HG03280 (cell line): Measurements from ENCODE around the gene ACOXL.

Experiments
- ATAC-seq: cut with Tn5 transposase; IDR thresholded peaks from one replicate; pipeline ENCODE4 v1.9.1; 2021; ENCODE audit warnings: mild to moderate bottlenecking, moderate library complexity; ENCODE audit not compliant: unreplicated experiment

ACOXL gene

DNA sequence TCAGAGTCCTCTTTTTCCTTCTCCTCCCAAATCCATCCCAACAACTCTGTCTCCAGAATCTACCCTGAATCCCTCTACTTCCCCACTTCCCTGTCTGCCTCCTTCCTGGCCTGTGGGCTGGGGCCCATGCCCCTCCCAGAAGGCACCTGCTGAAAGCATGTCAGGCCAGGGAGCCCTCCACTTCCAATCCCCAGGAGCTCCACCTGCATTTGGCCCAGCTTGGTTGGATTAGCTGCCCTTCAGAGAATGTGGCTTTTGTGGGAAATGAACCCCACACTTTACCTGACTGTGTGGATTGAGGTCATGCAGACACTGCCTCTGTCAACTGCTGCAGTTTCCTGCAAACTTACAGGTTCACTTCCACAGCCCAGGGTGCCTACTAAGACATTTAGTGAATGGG is 58.5 kb downstream of the ACOXL start:
- no peak for ATAC-seq

DNA sequence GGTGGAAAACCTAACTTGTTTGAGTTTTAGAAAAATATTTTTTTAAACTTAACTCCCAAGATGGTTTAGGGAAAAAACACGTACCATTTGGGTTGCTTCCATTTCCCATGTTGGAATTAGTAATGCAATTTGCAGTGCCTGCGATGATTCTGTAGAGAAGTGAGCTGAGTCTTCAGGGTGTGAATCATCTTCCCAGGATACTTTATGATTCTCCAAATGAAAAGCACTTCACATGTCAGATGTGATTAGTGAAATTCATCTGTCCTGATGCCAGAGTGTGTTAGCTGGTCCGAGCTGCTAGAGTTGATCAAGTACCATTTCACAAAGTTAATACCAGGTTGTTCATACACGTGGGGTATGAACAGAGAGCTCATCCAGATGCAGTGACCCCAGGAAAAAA is 59.1 kb downstream of the ACOXL start:
- no peak for ATAC-seq

DNA sequence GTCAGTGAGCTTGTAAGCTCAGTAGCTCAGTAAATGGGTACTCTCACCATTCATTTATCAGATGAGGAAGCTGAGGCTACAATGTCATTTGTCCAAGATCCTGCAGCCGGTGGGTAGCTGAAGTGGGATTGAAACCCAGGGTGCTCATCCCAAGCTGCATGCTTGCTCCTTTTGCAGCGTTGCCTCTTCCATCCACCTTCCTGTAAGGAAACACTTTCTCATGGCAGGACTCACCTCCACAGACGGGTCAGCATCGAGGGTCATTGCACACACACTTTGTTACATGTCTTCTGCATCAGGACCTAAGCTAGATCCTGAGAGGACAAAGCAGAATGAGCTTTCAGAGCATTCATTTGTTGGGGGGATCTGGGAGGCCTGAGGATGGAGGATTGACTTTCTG is 60.7 kb downstream of the ACOXL start:
- no peak for ATAC-seq

DNA sequence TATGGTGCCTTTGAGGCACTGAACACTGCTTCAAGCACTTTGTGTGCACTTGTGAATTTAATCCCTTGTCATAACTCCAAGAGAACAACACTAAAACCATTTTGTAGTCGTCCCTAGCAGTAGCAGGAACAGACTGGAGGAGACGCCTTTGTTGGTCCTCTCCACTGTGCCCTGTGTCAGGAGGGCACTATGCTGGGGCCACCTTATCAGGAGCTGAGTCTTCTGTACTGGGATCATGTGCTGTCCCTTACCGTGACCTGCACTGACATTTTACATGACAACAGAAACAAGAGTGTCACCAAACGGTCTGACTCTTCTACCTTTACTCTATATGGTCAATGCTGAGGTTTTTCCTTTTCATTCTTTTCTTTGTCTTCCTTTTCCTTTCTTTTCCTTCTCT is 62.0 kb downstream of the ACOXL start:
- ATAC-seq: no peak

DNA sequence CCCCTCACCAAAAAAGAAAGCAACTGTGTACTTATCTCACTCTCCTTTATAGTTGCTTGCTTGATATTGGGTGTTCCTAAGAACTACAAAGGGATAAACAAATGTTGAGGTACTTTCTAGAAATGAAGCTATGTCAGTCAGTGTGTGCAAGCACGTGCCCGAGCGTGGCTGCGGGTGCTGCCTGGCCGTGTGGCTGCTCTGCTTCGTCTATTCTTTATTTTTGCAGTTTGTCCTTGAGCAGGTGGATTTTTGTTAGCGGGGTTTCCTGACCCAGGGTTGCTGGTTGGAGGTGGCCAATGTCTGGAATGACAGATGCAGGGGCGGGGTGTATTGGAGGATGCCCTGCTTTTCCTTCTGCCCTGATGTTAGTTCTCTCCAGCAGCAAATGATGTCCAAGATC is 62.6 kb downstream of the ACOXL start:
- no peak for ATAC-seq

DNA sequence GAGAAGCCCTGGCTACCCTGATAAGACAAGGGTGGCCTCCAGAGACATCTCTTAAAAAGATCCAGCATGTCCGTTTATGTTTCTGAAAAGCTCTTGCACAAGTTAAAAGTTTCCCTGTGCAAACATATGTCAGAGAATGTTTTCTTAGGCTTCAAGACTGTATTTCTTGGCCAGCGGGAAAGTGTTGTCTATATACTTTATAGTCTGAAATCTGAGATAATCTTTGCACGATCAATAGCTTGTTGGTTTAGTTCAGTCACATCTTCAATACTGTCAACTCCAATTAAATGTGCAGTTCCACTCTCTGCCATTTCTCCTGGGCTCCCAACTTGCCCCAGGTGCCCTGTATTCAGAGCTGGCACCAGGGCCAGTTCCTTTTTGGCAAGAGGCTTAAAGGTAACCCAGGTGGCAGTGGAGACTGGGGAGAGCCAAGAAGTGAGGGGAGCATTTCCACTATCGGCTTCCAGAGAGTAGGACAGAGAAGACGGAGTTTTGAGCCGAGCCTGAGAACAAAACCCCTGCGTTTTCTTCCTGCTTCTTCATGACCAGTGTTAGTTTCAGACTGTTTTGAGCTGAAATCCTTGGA is 64.4 kb downstream of the ACOXL start:
- no peak for ATAC-seq

DNA sequence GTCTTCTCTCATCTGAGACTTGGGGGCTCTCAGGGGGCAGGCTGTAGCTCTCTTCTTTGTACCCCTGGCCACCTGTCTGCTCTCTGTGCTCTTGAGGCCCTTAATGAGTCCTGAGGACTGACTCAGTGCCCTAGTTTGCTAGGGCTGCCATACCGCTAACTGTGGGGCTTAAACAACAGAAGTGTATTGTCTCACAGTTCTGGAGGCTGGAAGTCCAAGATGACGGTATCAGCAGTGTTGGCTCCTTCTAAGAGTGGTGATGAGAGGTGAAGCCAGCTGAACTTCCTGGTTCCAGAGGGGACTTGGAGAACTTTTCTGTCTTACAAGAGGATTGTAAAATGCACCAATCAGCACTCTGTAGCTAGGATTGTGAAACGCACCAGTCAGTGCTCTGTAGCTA is 67.0 kb downstream of the ACOXL start:
- ATAC-seq: no peak

DNA sequence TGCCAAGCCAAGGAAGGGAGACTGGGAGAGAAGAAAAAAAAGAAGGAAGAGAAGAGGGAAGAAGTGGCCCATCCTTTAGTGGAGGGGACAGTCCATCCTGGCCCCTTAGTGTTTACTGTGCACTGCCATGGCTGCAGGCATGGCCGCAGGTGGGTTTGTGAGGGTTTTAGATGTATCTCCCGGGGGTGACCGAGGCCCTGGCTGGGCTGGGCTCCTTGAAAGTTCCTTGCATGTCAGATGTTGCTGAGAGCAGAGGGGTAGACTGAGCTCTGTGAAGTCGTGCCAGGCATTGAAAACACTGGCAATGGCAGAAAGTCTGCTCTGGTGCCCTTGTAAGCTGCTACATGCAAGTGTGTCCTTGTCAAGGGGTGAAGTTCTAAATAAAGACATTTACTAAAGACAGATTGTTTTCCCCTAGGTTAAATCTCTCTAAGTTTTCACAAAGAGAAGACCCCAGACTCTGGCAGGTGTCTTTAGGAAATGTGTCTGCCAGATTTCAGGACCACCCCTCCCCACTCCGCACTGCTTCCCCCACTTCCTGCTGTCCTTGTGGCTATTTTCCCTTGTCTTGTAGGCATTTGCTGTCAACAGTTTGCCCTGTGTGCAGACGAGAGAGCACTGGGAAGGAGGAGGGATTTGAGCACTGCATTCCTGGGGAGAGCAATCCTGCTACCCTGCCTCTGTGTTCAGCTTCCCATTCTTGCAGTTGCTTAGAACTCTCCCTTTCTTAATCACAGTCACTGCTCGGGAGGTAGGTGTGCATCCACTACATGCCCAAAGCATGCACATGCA is 68.4 kb downstream of the ACOXL start:
- ATAC-seq: no peak

DNA sequence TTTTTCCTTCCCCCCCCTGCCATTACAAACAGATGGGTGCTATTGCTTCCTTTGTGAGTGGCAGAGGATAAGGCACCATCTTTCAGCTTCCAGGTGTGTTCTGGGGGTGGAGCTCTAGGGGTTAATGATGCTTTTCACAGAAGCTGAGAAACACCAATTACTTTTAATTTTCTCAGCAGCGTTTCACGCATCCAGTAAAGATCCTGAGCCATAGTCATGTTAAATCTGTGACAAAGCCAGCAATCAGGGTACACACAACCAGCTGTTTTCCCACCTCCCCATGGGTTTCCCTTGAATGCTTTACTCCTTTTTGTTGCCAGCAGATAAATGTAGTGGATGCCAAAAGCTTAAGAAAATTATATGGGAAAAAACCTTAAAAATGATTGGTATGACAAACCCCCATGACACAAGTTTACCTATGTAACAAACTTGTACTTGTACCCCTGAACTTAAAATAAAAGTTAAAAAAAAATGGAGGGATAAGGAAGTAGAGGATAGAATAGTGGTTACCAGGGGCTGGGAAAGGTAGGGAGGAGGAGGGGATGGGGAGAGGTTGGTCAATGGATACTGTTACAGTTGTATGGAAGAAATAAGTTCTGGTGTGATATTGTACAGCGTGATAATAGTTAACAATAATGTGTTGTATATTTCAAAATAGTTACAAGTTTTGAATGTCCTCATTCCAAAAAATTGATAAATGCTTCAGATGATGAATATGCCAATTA is 70.0 kb downstream of the ACOXL start:
- no peak for ATAC-seq

DNA sequence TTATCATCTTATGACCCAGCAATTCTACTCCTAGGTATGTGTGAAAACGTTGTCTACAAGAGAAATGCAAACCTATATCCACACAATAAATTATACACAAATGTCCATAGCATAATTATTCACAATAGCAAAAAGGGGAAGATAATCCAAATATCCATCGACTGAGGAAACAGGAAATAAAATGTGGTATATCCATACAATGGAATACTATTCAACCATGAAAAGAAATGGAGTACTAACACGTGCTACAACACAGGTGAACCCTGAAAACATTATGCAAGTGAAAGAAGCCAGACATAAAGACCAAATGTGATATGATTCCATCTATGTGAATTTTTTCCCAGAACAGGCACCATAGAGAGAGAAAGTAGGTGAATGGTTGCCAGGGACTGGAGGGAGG is 72.1 kb downstream of the ACOXL start:
- no peak for ATAC-seq

DNA sequence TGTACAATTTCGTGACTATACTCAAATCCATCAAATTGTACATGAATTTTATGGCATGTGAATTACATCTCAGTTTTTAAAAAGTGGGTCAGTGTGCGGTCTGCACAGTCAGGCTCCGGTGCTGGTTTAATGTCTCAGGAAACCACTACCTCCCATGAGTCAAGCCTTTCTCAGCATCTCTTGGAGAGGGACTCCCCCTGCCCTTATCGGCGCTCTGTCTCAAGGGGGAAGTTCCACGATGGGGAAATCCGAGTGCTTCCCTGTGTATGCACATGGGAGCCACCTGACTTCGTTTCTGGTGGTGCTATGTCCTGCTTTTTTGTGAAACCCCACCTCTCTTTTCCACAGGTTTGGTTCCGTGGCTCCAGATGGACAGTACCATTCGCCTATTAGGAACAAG is 72.5 kb downstream of the ACOXL start:
- peak; percentile 57 for ATAC-seq

DNA sequence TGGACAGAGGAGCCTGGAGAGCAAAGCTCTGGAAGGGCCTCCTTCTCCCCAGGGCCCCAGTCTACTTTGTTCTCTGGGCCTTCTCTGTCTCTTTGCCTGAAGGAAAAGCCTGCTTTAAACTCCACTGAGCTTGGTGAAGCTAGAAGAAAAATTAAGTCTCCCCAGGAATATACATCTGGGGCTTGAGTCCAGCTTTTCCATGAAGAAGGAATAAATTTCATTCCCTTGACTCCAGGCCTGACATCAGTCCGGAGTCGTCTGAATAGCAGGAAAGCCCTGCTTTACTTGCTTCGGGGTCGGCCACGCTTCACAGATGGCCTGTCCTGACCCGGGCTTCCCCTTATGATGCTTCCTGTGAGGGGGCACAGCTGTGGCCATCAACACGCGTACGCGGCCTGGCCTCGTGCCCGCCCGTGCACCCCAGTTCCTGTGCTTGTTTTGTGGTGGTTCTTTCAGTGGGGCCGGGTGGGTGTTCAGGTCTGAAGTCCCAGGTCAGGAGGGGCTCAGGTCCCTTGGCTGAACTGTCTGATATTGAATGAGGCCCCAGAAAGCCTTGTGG is 73.6 kb downstream of the ACOXL start:
- ATAC-seq: no peak

DNA sequence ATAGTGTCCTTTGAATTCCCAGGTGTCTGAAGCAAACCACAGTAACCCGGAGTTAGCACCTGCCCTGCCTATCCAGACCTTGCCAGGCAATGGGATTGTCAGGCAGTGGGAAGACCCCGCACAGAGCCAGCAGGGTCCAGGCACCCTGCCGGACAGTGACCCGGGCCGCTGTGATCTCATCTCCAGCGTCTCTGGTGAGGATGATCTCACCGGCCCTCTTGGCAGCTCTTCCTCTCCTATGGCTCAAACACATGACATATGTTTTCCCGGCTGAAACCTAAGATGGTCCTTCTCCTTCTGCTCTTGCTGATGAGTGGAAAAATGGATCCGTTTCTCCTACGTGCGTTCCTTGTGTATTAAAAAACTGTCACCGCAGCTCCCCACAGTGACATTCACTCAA is 75.1 kb downstream of the ACOXL start:
- ATAC-seq: no peak

DNA sequence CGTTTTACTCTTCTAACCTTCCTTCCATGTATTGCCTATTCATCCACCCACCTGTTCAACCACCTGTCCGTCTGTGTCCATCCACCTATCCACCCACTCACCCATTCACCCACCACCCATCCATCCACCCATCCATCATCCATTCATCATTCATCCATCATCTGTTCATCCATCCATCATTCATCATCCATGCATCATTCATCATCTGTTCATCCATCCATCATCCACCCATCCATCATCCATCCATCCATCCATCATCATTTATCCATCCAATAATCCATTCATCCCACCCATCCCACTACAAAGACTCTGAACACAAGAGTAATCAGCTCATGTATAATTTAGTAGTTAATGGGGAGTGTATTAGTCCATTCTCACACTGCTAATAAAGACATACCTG is 78.0 kb downstream of the ACOXL start:
- ATAC-seq: no peak

DNA sequence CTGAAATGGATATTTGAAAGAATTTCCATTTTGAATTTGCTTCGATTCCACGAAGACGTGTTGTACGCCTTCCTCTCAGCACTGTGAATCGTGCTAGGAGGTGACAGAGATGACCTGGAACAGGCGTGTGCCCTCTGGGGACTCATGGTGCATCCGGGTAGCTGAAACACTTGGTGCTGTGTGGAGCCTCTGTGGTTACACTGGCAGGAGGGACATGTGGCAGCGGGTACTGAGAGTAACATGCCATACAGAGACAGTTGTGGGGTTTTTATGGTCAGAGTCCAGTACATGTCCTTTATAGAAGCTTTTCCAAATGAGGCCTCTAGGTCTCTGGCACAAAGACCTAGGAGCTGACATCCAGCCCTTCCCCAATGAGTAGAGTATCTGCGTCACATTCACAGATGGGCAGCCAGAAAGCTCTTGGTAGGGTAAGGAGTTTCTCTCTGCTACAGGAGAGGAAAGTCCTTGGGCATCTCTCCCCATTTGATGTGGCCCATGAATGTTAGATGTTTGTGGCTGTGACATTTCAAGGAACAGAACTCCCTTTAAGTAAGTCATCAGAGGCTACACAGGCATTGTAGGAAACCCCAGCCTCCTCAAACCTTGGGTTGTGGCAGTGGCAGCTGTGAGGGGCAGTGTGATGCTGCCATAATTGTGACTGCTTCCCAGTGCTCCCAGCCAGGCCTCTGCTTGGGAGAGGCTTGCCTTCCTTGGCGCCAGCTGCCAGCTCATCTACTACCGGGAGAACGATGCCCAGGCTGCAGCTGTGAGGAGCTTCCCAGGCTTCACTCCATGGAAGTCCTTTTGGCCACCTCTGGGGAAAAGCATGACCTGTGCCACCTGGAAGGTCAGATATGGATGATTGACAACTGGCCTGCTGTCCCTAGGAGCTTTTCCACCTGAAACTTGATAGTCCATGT is 80.6 kb downstream of the ACOXL start:
- no peak for ATAC-seq

DNA sequence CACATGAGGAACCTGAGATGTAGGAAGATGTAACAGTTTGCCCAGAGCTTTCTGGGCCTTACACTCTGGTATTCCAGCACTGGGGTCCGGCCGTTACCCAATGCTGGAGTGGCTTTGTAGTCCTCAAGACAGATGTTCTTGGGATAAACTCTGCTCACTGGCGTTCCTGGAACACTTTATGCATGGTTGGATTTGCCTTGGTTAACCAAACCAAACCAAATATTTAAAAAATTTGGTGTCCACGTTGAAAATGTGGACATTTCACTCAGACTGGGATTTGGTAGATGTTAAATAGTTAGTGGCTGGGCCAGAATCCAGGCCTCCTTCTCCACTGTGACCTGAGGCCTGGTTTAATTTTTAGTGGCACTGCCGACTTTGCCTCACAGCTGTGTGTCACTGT is 81.5 kb downstream of the ACOXL start:
- no peak for ATAC-seq

DNA sequence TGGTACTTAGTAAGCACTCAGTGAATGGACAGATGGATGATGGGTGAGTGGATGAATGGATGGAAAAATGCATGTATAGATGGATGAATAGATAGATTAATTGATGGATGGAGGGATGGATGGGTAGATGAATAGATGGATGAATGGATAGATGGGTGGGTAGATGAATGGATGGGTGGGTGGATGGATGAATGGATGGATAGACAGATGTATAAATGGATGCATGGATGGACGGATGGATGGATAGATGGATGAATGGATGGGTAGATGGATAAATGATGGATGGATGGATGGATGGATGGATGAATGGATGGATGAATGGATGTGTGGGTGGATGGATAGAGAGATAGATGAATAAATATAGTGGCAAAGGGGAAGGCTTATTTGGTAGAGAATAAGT is 83.6 kb downstream of the ACOXL start:
- ATAC-seq: no peak

DNA sequence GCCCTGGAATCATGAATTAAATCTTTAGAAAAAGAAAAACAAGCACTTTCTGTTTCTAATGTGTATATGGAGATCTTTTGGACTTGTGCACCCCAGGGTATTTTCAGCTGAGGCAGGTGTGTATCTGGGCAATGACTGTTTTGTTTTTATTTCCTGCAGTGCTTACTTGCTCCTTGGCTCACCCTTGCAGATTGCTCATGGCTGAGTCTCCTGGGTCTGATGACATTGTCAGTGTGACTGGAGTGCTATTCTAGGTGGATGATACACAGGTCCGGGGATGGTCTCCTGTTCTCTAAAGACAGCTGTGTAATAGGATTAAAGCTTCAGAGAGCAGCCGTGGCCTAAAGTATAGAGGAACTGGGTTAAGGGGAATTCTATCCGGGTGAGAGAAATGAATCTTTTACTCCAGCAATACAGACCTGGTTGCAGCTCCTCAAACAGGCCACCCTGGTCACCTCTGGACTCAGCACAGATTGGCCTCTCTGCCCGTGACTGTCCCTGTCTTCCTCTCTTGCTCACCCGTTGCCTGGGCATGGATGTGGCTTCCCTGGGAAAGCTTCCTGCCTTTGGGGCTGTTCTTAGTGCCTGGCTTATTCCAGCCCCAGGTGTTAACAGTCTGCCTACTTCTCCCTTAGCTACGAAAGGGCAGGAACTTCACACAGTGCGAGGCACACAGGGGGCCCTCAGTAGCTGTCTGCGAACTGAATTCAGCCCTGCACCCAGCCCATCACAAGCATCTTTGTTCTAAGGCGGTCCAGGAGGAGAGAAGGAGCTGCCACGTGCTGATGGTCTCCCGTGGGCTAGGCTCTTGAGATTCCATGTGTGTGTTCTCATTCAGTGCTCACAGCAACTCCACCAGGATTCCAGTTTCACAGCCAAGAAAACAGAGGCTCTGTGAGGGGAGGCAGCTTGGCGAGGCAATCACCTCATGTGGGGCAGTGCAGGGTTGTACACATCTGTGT is 84.3 kb downstream of the ACOXL start:
- ATAC-seq: no peak

DNA sequence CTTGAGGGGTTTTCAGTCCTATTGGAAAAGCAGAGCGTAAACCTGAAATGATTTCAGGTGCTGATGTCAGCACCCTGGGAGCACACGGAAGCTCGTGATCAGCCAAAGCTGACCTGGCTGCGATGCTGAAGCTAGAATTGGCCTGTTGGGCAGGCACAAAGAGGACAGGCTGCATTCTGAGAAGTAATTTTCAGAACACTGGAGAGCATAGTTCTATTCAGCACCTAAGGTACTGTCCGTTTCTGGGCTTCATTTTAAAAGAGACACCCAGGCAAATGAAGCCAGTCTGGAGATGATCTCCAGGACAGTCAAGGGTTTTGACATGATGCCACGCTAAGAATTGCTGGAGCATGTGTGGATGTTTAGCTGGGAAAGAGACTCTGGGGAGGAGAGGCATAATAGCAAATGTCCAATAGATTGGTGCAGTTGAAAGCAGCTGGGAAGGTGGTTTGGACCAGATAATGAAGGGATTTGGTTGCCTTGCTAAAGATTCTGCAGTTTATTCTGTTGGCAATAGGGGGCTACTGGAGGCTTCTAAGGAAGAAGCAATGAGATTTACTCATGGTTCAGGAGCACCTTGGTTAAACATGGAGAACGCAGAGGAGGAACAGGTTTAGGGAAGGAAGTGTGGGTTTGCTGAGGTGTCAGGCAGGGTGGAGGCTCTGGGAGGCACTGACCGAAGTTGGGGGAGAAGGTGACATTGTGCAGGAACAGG is 86.6 kb downstream of the ACOXL start:
- no peak for ATAC-seq
